Measurements from ENCODE around the gene SNED1.

The SNED1 gene

GRCh38 chr2:240981871-240982800 is 16.3 kb upstream of the SNED1 start:
- no peaks in the 10 kb centered on the region for H3K27me3 ChIP-seq (ENCODE audit: insufficient read depth, low read length, poor library complexity)
- no peaks in the 10 kb centered on the region for H3K4me1 ChIP-seq (ENCODE audit: insufficient read depth, low read length)
- no peak for TF ChIP-seq EZH2 (IDR thresholded peaks at IDR 0.05; ENCODE audit: borderline replicate concordance, low read depth, low read length, severe bottlenecking)
- ATAC-seq (ENCODE audit: insufficient read depth, low read depth): no peak
- H4K20me1 ChIP-seq (ENCODE audit: insufficient read depth, low read length): peaks cover 4% of the 10 kb centered on the region
- H3K9ac ChIP-seq (ENCODE audit: low read depth, low read length): no peak overlapping the region
- no peak overlapping the region for H3K27ac ChIP-seq (ENCODE audit: low read length)
- no peaks in the 10 kb centered on the region for H3K9me3 ChIP-seq (ENCODE audit: insufficient read depth, low read length, severe bottlenecking)
- DNase-seq: no peak
- H3K4me2 ChIP-seq (ENCODE audit: insufficient read depth, low read length): no peak overlapping the region
- H3K79me2 ChIP-seq (ENCODE audit: insufficient read depth, low read length): no peaks in the 10 kb centered on the region
- no peak overlapping the region for H3K4me3 ChIP-seq (ENCODE audit: low read depth in 1 of 2, low read length in 2 of 2)
- no peak overlapping the region for H2AFZ ChIP-seq (ENCODE audit: low read depth, low read length)
- no peaks in the 10 kb centered on the region for H3K36me3 ChIP-seq (ENCODE audit: insufficient read depth, low read length)

GRCh38 chr2:240982821-240983281 is 15.6 kb upstream of the SNED1 start:
- Histone ChIP-seq H3K79me2 (ENCODE audit: insufficient read depth, low read length) (no peaks in the 10 kb centered on the region), H3K4me2 (ENCODE audit: insufficient read depth, low read length) (no peak overlapping the region), H3K9ac (ENCODE audit: low read depth, low read length) (no peak overlapping the region), H3K9me3 (ENCODE audit: insufficient read depth, low read length, severe bottlenecking) (no peaks in the 10 kb centered on the region), H4K20me1 (ENCODE audit: insufficient read depth, low read length) (peaks cover 4% of the 10 kb centered on the region), H3K36me3 (ENCODE audit: insufficient read depth, low read length) (no peaks in the 10 kb centered on the region), H3K4me1 (ENCODE audit: insufficient read depth, low read length) (no peaks in the 10 kb centered on the region), H3K27ac (ENCODE audit: low read length) (no peak overlapping the region), H3K27me3 (ENCODE audit: insufficient read depth, low read length, poor library complexity) (no peaks in the 10 kb centered on the region), H3K4me3 (ENCODE audit: low read depth in 1 of 2, low read length in 2 of 2) (no peak overlapping the region), H2AFZ (ENCODE audit: low read depth, low read length) (no peak overlapping the region)
- DNase-seq (no peak), ATAC-seq (ENCODE audit: insufficient read depth, low read depth) (no peak)
- TF ChIP-seq CTCF (IDR thresholded peaks at IDR 0.05; ENCODE audit: borderline replicate concordance, extremely low read depth, low read length, poor library complexity, severe bottlenecking) (no peak), EZH2 (IDR thresholded peaks at IDR 0.05; ENCODE audit: borderline replicate concordance, low read depth, low read length, severe bottlenecking) (no peak)

- Histone ChIP-seq H3K4me1 (ENCODE audit: insufficient read depth, low read length) (no peaks in the 10 kb centered on the region), H3K36me3 (ENCODE audit: insufficient read depth, low read length) (no peaks in the 10 kb centered on the region), H3K79me2 (ENCODE audit: insufficient read depth, low read length) (no peaks in the 10 kb centered on the region), H3K4me3 (ENCODE audit: low read depth in 1 of 2, low read length in 2 of 2) (no peak overlapping the region), H3K9ac (ENCODE audit: low read depth, low read length) (no peak overlapping the region), H3K27ac (ENCODE audit: low read length) (no peak overlapping the region), H4K20me1 (ENCODE audit: insufficient read depth, low read length) (peaks cover 4% of the 10 kb centered on the region), H2AFZ (ENCODE audit: low read depth, low read length) (no peak overlapping the region), H3K27me3 (ENCODE audit: insufficient read depth, low read length, poor library complexity) (no peaks in the 10 kb centered on the region), H3K9me3 (ENCODE audit: insufficient read depth, low read length, severe bottlenecking) (no peaks in the 10 kb centered on the region), H3K4me2 (ENCODE audit: insufficient read depth, low read length) (no peak overlapping the region)
- TF ChIP-seq EZH2 (IDR thresholded peaks at IDR 0.05; ENCODE audit: borderline replicate concordance, low read depth, low read length, severe bottlenecking) (no peak), CTCF (IDR thresholded peaks at IDR 0.05; ENCODE audit: borderline replicate concordance, extremely low read depth, low read length, poor library complexity, severe bottlenecking) (peak; percentile 58)
- DNase-seq (peak; percentile 18), ATAC-seq (ENCODE audit: insufficient read depth, low read depth) (peak; percentile 80)
Measured at GRCh38 chr2:240983361-240983995, 14.9 kb upstream of the SNED1 start.

GRCh38 chr2:240983996-240984498 is 14.4 kb upstream of the SNED1 start:
- H3K4me3 ChIP-seq (ENCODE audit: low read depth in 1 of 2, low read length in 2 of 2): no peak overlapping the region
- H3K36me3 ChIP-seq (ENCODE audit: insufficient read depth, low read length): no peaks in the 10 kb centered on the region
- no peak overlapping the region for H3K4me2 ChIP-seq (ENCODE audit: insufficient read depth, low read length)
- H3K79me2 ChIP-seq (ENCODE audit: insufficient read depth, low read length): no peaks in the 10 kb centered on the region
- H3K27me3 ChIP-seq (ENCODE audit: insufficient read depth, low read length, poor library complexity): no peaks in the 10 kb centered on the region
- DNase-seq (no peak), ATAC-seq (ENCODE audit: insufficient read depth, low read depth) (no peak)
- H3K9me3 ChIP-seq (ENCODE audit: insufficient read depth, low read length, severe bottlenecking): no peaks in the 10 kb centered on the region
- H3K4me1 ChIP-seq (ENCODE audit: insufficient read depth, low read length): no peaks in the 10 kb centered on the region
- H3K27ac ChIP-seq (ENCODE audit: low read length): no peak overlapping the region
- no peak for TF ChIP-seq CTCF (IDR thresholded peaks at IDR 0.05; ENCODE audit: borderline replicate concordance, extremely low read depth, low read length, poor library complexity, severe bottlenecking)
- H4K20me1 ChIP-seq (ENCODE audit: insufficient read depth, low read length): peaks cover 4% of the 10 kb centered on the region
- no peak overlapping the region for H3K9ac ChIP-seq (ENCODE audit: low read depth, low read length)
- no peak overlapping the region for H2AFZ ChIP-seq (ENCODE audit: low read depth, low read length)
